Endothelial cell of umbilical vein (primary cell): ENCODE results near the gene RNASET2. TPM values are rescaled to one million over a fixed set of nuclear protein-coding genes. Genes with fewer than 3 reads are reported as not detected.
"Not testable (repeated sequence)": the region's sequence is repeated elsewhere in the genome, so short reads cannot be mapped to it uniquely, and the experiment has no call there.

ENCODE experiments used
- BruUV-seq: library from RNA; stranded (reverse); fragments of 400-500 nt; replicated peaks from 2 replicates; lab custom pipeline; 2021; lab: Mats Ljungman, UMichigan
- CTCF ChIA-PET: fragments of 300-600, 350-600 bp; sonication (Branson Sonifier 250); formaldehyde crosslinking; loops from one replicate; lab custom pipeline; 2021; ENCODE audit warnings: antibody characterized with exemption, inconsistent platforms; lab: Charles Lee
- POLR2A ChIA-PET: fragments of 300-600, 350-600 bp; sonication (Branson Sonifier 250); formaldehyde crosslinking; loops from one replicate; lab custom pipeline; 2021; ENCODE audit warnings: antibody characterized with exemption, inconsistent platforms; lab: Charles Lee
- DNase-seq: peaks from one replicate; pipeline ENCODE4 v3.0.0-alpha.2; 2011; ENCODE audit warnings: low read depth, low spot score
- FAIRE-seq: peaks from 2 replicates; lab custom pipeline; 2011; peaks lifted over from hg19 to GRCh38; lab: Jason Lieb, UNC
- H2AFZ ChIP-seq: 2 replicates; pipeline ENCODE4 v1.6.0; 2012; ENCODE audit warnings: low read depth, low read length, control low read depth, inconsistent platforms
- H3K27ac ChIP-seq: 2 replicates; pipeline ENCODE4 v1.5.1; 2011; ENCODE audit warnings: low read depth, mild to moderate bottlenecking, control low read depth, low read length, moderate library complexity; ENCODE audit not compliant: insufficient read depth
- H3K27me3 ChIP-seq, 2 experiments: 2 replicates each; pipeline versions ENCODE4 v1.6.0 to v1.6.1; 2011; ENCODE audit warnings: low read length in 2 of 2, mixed read lengths in 1 of 2; ENCODE audit not compliant: control insufficient read depth in 2 of 2, insufficient read depth in 2 of 2
- H3K36me3 ChIP-seq, 2 experiments: 2 replicates in 1 of 2; 3 replicates in 1 of 2; pipeline ENCODE4 v1.5.1; 2011; ENCODE audit warnings: low read length in 2 of 2, mild to moderate bottlenecking in 1 of 2, moderate library complexity in 1 of 2; ENCODE audit not compliant: control insufficient read depth in 2 of 2, insufficient read depth in 2 of 2; ENCODE audit errors: extremely low read depth in 1 of 2
- H3K4me1 ChIP-seq: 3 replicates; pipeline ENCODE4 v1.5.1; 2011; ENCODE audit warnings: mild to moderate bottlenecking, low read length; ENCODE audit not compliant: control insufficient read depth, insufficient read depth; ENCODE audit errors: extremely low read depth
- H3K4me2 ChIP-seq: 2 replicates; pipeline ENCODE4 v1.6.1; 2011; ENCODE audit warnings: low read length, control low read depth, mixed read lengths; ENCODE audit not compliant: insufficient read depth
- H3K4me3 ChIP-seq, 3 experiments: fragments of 200-600 bp in 1 of 3; sonication (generic), shearing (Covaris generic) in 1 of 3; replicated peaks in 1 of 3; 2 replicates each; pipeline ENCODE4 v1.5.1; 2011 to 2016; ENCODE audit warnings: control low read depth in 3 of 3, low read length in 3 of 3, mild to moderate bottlenecking in 2 of 3, inconsistent platforms in 1 of 3, low read depth in 1 of 3, moderate library complexity in 1 of 3; ENCODE audit not compliant: insufficient read depth in 1 of 3
- H3K79me2 ChIP-seq: 2 replicates; pipeline ENCODE4 v1.6.0; 2012; ENCODE audit warnings: low read length, inconsistent platforms; ENCODE audit not compliant: control insufficient read depth, insufficient read depth
- H3K9ac ChIP-seq: replicated peaks from 2 replicates; pipeline ENCODE3; 2011; ENCODE audit warnings: low read length, control low read depth; ENCODE audit not compliant: insufficient read depth; ENCODE audit errors: extremely low read depth
- H3K9me1 ChIP-seq: replicated peaks from 3 replicates; pipeline ENCODE4 v1.6.0; 2011; ENCODE audit warnings: mild to moderate bottlenecking, low read length; ENCODE audit not compliant: control insufficient read depth, insufficient read depth; ENCODE audit errors: extremely low read depth
- H3K9me3 ChIP-seq: replicated peaks from 2 replicates; pipeline ENCODE4 v1.5.1; 2012; ENCODE audit warnings: low read length, inconsistent platforms; ENCODE audit not compliant: control insufficient read depth, insufficient read depth
- H4K20me1 ChIP-seq: replicated peaks from 2 replicates; pipeline ENCODE3; 2011; ENCODE audit warnings: mild to moderate bottlenecking, low read length; ENCODE audit not compliant: control insufficient read depth, insufficient read depth; ENCODE audit errors: extremely low read depth
- EZH2 ChIP-seq: IDR thresholded peaks from 2 replicates; pipeline ENCODE4 v1.6.1; 2012; ENCODE audit warnings: borderline replicate concordance, low read depth, mild to moderate bottlenecking, moderate library complexity, low read length, inconsistent platforms; ENCODE audit not compliant: severe bottlenecking
- FOS ChIP-seq: IDR thresholded peaks from 2 replicates; pipeline ENCODE4 v1.6.1; 2011; ENCODE audit warnings: mild to moderate bottlenecking, low read length, moderate library complexity, borderline replicate concordance; ENCODE audit not compliant: insufficient read depth
- GATA2 ChIP-seq: IDR thresholded peaks from 2 replicates; pipeline ENCODE4 v1.7.0; 2011; ENCODE audit warnings: low read depth, mild to moderate bottlenecking, moderate library complexity, mixed read lengths, low read length; ENCODE audit not compliant: insufficient read length, insufficient read depth
- JUN ChIP-seq: IDR thresholded peaks from 2 replicates; pipeline ENCODE4 v1.6.1; 2011; ENCODE audit warnings: borderline replicate concordance, low read depth; ENCODE audit not compliant: insufficient read length, insufficient read depth
- MYC ChIP-seq: IDR thresholded peaks from one replicate; pipeline ENCODE4 v1.6.1; 2011; ENCODE audit warnings: mild to moderate bottlenecking, low read depth, low read length
- POLR2A ChIP-seq: IDR thresholded peaks from 2 replicates; pipeline ENCODE4 v1.6.1; 2012; ENCODE audit warnings: low read depth, mild to moderate bottlenecking, control low read depth, low read length
- POLR2AphosphoS5 ChIP-seq: IDR thresholded peaks from 2 replicates; pipeline ENCODE4 v1.6.1; 2012; ENCODE audit warnings: low read depth, mild to moderate bottlenecking, control low read depth, low read length, moderate library complexity; ENCODE audit not compliant: insufficient read depth
- dilution Hi-C: fragments of 300-500 bp; cut with MboI; formaldehyde crosslinking; loops from one replicate; pipeline ENCODE4 v1.15.0; 2019; ENCODE audit warnings: low sequenced_read_pairs; ENCODE audit not compliant: extremely low pct_ligation_motif_present
- intact Hi-C: fragments of 100-400 bp; cut with micrococcal nuclease; formaldehyde crosslinking; loops from one replicate; pipeline ENCODE4 v1.10.0; 2022
- polyA plus RNA-seq, 4 experiments: library from polyadenylated mRNA; depleted of rRNA in 3 of 4; stranded (reverse) in 3 of 4; unstranded in 1 of 4; fragments of >200 nt; gene quantifications; 2 replicates each; pipeline versions ENCODE4 v1.2.1 to v1.2.3, GENCODE V29; 2011 to 2012; ENCODE audit warnings: missing spikeins in 1 of 4
- total RNA-seq: library from RNA; stranded (reverse); gene quantifications from 2 replicates; pipeline ENCODE4 v1.2.3, GENCODE V29; 2021
- TF ChIP-seq, protein P1 (sequence below): IDR thresholded peaks from 2 replicates; pipeline ENCODE4 v1.6.1; 2011; ENCODE audit not compliant: insufficient read depth, insufficient read length
- TF ChIP-seq, protein P2 (sequence below), 2 donors: IDR thresholded peaks; 1 replicate in 1 of 2; 2 replicates in 1 of 2; pipeline ENCODE4 v1.5.1; 2011; ENCODE audit warnings: low read length in 2 of 2, mild to moderate bottlenecking in 2 of 2, moderate library complexity in 2 of 2, control low read depth in 1 of 2, inconsistent platforms in 1 of 2, low read depth in 1 of 2; ENCODE audit not compliant: insufficient read depth in 1 of 2; ENCODE audit errors: extremely low read depth in 1 of 2

Gene RNASET2
- total and polyA plus RNA-seq, 2 donors (not counting 3 experiments of a cell fraction or from before 2014, with no cell fraction given): 10.7 to 11.4 TPM

DNA sequence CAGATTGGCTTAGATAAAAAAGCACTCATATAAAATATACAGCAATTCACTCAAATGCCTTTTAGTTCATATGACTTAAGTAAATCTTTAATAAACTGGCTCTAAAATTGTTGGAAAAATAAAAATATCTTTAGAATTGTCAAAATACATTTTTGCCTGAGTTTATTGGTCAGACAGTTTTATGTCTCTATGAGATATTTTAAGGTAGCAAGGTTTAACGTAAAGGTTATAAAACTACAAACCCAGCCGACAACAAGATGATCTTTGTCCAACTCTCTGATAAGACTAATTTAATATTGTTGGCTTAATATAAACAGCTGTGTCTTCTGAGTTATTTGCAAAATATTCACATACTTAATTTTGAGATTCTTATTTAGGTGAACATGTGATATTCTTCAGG is 39.5 kb downstream of the RNASET2 start:
- H3K4me3 ChIP-seq: no peak overlapping the region
- no peaks in the 10 kb centered on the region for H3K9me1 ChIP-seq
- DNase-seq: no peak
- H3K9ac ChIP-seq: no peak overlapping the region
- no peaks in the 10 kb centered on the region for H3K4me1 ChIP-seq
- no peak for FAIRE-seq
- H3K36me3 ChIP-seq: no peaks in the 10 kb centered on the region
- intact Hi-C loops: no loop called here
- H3K27me3 ChIP-seq: peaks cover 0 to 2% of the 10 kb centered on the region in 2 experiments
- POLR2A ChIA-PET: no interaction called here
- no peak overlapping the region for H3K27ac ChIP-seq
- no peaks in the 10 kb centered on the region for H4K20me1 ChIP-seq
- H2AFZ ChIP-seq: no peak overlapping the region
- TF ChIP-seq, protein P1, sequence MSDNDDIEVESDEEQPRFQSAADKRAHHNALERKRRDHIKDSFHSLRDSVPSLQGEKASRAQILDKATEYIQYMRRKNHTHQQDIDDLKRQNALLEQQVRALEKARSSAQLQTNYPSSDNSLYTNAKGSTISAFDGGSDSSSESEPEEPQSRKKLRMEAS: no peak
- TF ChIP-seq GATA2 (no peak), FOS (no peak), POLR2AphosphoS5 (no peak), MYC (no peak), JUN (no peak), EZH2 (no peak), POLR2A (no peak)
- TF ChIP-seq, protein P2, sequence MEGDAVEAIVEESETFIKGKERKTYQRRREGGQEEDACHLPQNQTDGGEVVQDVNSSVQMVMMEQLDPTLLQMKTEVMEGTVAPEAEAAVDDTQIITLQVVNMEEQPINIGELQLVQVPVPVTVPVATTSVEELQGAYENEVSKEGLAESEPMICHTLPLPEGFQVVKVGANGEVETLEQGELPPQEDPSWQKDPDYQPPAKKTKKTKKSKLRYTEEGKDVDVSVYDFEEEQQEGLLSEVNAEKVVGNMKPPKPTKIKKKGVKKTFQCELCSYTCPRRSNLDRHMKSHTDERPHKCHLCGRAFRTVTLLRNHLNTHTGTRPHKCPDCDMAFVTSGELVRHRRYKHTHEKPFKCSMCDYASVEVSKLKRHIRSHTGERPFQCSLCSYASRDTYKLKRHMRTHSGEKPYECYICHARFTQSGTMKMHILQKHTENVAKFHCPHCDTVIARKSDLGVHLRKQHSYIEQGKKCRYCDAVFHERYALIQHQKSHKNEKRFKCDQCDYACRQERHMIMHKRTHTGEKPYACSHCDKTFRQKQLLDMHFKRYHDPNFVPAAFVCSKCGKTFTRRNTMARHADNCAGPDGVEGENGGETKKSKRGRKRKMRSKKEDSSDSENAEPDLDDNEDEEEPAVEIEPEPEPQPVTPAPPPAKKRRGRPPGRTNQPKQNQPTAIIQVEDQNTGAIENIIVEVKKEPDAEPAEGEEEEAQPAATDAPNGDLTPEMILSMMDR (IDR thresholded peaks at IDR 0.05; ENCODE audit: extremely low read depth in 1 of 2, insufficient read depth in 1 of 2, low read depth in 1 of 2, low read length in 2 of 2): no peak
- dilution Hi-C loops: no loop called here
- CTCF ChIA-PET: interaction anchor here (2.0 kb wide), 1 partner anchor 35 kb away, joined by 8 read pairs; no protein-coding TSS in a partner anchor
- H3K9me3 ChIP-seq: no peaks in the 10 kb centered on the region
- no peaks in the 10 kb centered on the region for H3K79me2 ChIP-seq
- H3K4me2 ChIP-seq: no peak overlapping the region
- no TSS peak for BruUV-seq

DNA sequence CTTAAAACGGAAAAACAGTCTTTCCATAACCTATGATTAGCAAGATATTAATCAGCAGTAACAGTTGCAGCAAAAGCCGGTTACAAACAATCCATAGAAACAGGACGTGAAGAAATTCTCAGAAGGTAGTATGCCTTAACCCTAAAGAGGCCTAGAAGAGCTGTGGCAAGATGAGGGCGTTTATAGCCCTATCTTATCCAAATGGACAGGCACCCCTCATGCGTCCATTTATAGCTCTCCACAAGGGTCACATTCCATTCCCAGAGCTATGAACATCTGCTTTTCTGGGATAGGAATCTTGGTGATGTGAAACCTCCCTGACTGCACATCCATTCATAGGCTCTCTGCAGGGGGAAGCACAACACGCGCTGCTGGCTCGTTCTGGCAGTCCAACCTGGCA is 40.9 kb downstream of the RNASET2 start:
- H2AFZ ChIP-seq, H3K27ac ChIP-seq, H3K79me2 ChIP-seq, H3K9me3 ChIP-seq, H3K9ac ChIP-seq, FAIRE-seq, H3K4me3 ChIP-seq, intact Hi-C loops, H3K4me1 ChIP-seq, H3K36me3 ChIP-seq, H4K20me1 ChIP-seq, BruUV-seq, H3K27me3 ChIP-seq, H3K9me1 ChIP-seq, DNase-seq, POLR2A ChIA-PET, dilution Hi-C loops, H3K4me2 ChIP-seq: not testable (repeated sequence)
- CTCF ChIA-PET: interaction anchor here (2.0 kb wide), 1 partner anchor 36 kb away, joined by 8 read pairs; no protein-coding TSS in a partner anchor

DNA sequence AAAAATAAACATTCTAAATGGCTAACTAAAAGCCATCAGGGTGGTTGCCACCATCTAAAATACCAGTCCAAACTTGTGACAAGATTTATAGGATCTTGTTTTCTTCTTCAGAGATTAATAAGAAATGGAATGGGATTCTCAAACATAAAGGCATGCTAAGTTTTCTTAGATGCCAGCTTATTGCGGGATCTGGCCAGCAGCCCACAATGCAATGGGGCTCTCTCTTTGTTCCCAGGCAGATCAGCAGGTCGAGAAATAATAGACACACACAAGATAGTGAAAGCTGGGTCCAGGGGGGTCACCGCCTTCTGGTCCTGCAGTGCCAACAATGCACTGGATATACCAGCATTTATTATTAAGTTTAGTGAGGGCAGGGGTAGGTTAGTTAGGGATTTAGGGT is 41.4 kb downstream of the RNASET2 start:
- H3K4me3 ChIP-seq, POLR2A ChIA-PET, H3K27ac ChIP-seq, dilution Hi-C loops, H3K9me1 ChIP-seq, H4K20me1 ChIP-seq, BruUV-seq, H3K9ac ChIP-seq, H2AFZ ChIP-seq, DNase-seq, H3K36me3 ChIP-seq, H3K27me3 ChIP-seq, H3K4me1 ChIP-seq, CTCF ChIA-PET, H3K4me2 ChIP-seq, H3K9me3 ChIP-seq, intact Hi-C loops, H3K79me2 ChIP-seq, FAIRE-seq: not testable (repeated sequence)
